ENCODE measurements around the gene IL1B.

Gene IL1B

DNA sequence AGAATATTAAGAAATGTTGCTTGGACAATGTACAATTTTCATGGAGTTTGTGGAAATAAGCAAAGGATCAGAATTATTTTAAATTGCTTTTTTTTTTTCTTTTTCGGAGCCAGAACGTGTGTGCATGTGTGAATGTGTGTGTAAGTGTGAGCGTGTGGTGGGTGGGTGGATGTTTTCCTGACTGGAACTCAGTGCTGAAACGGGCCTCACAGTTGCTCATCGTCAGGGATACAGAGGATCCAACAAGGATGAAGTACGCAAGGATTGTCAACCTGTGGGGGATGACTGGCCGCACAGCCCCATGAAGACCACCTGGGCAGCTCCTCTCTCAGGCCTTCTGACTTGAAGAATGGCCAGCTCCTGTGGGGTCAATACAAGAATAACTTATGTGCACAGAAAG lies 17.5 kb downstream of the IL1B start:
- DNase-seq (ENCODE audit: low spot score) = no peak
- TF ChIP-seq, protein P1, sequence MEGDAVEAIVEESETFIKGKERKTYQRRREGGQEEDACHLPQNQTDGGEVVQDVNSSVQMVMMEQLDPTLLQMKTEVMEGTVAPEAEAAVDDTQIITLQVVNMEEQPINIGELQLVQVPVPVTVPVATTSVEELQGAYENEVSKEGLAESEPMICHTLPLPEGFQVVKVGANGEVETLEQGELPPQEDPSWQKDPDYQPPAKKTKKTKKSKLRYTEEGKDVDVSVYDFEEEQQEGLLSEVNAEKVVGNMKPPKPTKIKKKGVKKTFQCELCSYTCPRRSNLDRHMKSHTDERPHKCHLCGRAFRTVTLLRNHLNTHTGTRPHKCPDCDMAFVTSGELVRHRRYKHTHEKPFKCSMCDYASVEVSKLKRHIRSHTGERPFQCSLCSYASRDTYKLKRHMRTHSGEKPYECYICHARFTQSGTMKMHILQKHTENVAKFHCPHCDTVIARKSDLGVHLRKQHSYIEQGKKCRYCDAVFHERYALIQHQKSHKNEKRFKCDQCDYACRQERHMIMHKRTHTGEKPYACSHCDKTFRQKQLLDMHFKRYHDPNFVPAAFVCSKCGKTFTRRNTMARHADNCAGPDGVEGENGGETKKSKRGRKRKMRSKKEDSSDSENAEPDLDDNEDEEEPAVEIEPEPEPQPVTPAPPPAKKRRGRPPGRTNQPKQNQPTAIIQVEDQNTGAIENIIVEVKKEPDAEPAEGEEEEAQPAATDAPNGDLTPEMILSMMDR (IDR thresholded peaks at IDR 0.05; ENCODE audit: extremely low read depth, missing control alignments) = no peak

DNA sequence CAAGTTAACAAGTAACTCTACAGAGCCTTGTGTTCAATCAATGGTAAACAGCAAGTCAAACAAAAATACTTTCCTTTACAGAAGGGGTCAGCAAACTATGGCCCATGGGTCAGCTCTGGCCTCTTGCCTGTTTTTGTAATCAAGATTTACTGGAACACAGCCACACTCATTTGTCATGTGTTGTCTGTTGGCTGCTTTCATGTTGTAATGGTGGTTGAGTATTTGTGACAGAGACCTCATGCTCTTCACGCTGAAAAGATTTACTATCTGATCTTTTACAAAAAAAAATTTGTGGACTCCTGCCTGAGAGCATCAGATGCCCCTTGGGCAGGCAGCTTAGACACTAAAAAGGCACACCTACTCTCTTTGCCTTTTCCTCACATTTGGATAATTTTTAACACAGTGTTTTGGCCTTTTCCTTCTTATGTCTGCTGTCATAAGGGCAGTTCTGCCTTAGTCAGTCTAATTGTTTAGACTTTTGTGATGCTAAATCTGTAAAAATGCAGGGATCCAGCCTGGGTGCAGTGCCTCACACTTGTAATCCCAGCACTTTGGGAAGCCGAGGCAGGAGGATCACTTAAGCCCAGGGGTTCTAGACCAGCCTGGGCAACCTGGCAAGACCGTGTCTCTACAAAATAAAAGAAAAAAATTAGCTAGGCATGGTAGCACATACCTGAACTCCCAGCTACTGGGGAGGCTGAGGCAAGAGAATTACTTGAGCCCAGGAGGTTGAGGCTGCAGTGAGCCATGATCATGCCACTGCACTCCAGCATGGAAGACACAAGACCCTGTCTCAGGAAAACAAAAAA lies 18.3 kb downstream of the IL1B start:
- TF ChIP-seq, protein P1 (IDR thresholded peaks at IDR 0.05; ENCODE audit: extremely low read depth, missing control alignments) = no peak
- no peak for DNase-seq (ENCODE audit: low spot score)

DNA sequence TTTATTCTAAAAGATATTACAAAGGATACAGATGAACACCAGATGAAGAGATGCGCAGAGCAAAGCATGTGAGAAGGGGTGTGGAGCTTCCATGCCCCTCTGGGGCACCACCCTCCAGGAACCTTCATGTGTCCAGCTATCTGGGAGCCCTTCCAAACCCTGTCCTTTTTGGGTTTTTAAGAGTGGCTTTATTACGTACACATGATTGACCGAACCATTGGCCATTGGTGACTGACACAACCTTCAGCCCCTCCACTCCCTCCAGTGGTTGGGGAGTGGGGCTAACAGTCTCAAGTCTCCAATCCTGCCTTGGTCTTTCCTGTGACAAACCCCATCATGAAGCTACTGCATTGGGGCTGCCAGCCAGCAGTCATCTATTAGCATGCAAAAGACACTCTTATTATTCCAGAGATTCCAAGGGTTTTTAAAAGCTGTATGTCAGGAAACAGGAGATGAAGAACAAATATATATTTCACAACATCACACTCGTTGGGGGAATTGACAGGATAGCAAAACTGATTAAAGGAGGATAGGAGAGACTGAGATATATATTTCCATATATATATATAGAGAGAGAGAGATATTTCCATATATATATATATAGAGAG lies 19.4 kb downstream of the IL1B start:
- TF ChIP-seq, protein P1 (IDR thresholded peaks at IDR 0.05; ENCODE audit: extremely low read depth, missing control alignments) = no peak
- no peak for DNase-seq (ENCODE audit: low spot score)

DNA sequence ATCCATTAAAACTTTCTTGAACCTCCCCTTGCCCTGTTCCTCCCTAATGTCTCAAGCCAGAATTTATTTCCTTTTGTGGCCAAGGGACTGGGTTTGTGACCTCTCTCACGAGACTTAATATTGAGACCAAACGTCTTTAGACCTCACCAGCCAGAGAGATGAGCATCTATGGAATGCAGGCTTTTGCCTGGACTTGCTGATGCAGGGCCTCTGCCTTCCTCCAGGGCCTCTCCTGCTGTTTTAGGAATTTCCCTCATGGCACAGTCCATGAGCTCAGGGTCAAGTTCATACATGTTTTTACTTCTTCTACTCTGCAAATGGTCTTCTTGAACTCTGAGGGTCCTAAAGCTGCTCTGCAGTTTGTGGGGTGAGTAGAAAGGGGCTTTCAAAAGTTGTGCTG lies 22.3 kb downstream of the IL1B start:
- TF ChIP-seq, protein P1 (IDR thresholded peaks at IDR 0.05; ENCODE audit: extremely low read depth, missing control alignments) = no peak
- no peak for DNase-seq (ENCODE audit: low spot score)

DNA sequence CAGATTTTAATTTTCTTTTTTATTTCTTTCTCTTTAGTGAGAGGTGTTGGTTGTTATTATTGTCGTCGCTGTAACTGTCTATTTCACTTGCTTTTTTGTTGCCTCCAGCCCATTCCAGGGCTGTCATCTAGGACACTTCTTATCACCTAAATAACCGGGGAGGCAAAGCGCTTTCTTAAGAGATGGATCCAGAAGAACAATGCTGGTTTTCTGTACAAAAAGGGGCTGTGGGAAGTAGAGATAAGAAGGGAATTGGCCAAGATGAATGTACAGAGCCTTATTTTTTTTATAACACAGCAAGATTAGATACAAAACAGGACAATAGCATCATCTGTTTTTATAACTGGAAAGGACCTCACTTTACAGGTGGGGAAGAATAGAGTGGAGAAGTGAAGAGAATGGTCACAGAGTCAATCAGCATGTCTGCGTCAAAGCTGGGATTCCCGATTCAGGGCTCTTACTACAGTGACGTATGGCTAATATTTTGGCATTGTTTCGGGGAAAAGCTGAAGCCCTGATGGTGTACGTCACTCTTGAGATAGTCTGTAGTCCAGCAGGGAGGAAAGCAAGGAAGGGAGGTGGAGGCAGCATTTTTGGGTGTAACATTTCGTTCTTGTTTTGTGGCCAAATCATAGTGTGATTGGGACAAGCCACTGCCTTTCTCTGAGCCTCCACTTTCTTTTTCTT lies 23.2 kb downstream of the IL1B start:
- TF ChIP-seq, protein P1 (IDR thresholded peaks at IDR 0.05; ENCODE audit: extremely low read depth, missing control alignments) = no peak
- DNase-seq (ENCODE audit: low spot score) = no peak

DNA sequence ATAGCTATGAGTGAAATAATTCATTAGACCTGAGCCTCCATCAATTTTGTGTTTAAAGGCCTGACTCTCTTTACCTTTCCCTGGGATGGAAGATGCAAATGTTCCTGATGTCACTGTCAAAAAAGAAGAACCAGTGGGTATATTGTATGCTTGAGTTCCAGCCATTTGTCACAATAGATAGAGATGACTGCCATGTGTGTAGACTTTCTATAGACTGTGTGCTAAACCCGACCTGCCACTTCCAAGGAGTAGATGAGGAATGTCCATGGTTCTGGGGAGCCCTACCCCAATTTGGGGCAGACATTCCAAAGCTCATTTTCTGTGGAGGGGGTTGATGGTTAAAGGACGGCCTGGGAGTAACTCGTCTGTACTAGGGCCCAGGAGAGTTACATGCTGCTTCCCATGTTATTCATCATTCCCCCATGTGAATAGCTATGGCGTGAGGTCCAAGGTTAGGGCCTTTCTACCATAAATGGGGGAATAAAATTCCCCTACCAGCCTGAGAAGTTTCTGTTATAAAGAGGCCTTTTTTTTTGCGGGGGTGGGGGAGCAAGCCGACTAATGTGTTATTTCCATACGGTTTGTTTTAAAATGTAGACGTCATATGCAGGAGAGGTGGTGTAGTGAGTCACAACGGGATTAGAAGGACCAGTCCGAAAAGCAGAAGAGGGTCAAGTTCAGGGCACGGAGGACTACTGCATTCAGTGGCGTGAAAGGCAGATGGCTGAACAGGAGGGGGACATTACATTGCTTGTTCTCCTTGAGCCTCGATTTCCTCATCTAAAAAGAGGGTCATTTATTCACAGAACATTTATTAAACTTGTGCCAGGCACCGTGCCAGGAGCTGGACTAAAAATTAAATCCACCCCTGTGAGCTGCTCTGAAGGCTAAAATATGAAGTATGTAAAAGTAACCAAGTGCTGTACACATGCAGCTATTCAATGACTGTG lies 24.0 kb downstream of the IL1B start:
- TF ChIP-seq, protein P1 (IDR thresholded peaks at IDR 0.05; ENCODE audit: extremely low read depth, missing control alignments) = no peak
- DNase-seq (ENCODE audit: low spot score) = peak; percentile 41
